Kidney epithelial cell (primary cell): Measurements from ENCODE around the gene TOR1A. TPM values are rescaled to one million over a fixed set of nuclear protein-coding genes. Genes with fewer than 3 reads are reported as not detected.

Source experiments
- DNase-seq: peaks from one replicate; pipeline ENCODE4 v3.0.0-alpha.2; 2010; ENCODE audit warnings: low read depth
- H3K27me3 ChIP-seq: 2 replicates; pipeline ENCODE4 v1.6.0; 2011; ENCODE audit warnings: low read length; ENCODE audit not compliant: control insufficient read depth, insufficient read depth
- H3K36me3 ChIP-seq: 2 replicates; pipeline ENCODE4 v1.5.1; 2011; ENCODE audit warnings: low read length; ENCODE audit not compliant: control insufficient read depth, insufficient read depth
- H3K4me3 ChIP-seq: 2 replicates; pipeline ENCODE4 v1.5.1; 2011; ENCODE audit warnings: low read depth, mild to moderate bottlenecking, control low read depth, low read length
- total RNA-seq: library from RNA; depleted of rRNA; stranded (reverse); fragments of >200 nt; gene quantifications from 2 replicates; pipeline ENCODE4 v1.2.3, GENCODE V29; 2015
- TF ChIP-seq, protein P1 (sequence below): IDR thresholded peaks from 2 replicates; pipeline ENCODE4 v1.5.1; 2011; ENCODE audit warnings: mild to moderate bottlenecking, moderate library complexity, low read length, control low read depth, inconsistent platforms; ENCODE audit not compliant: insufficient read depth, poor library complexity, severe bottlenecking

Gene TOR1A, protein sequence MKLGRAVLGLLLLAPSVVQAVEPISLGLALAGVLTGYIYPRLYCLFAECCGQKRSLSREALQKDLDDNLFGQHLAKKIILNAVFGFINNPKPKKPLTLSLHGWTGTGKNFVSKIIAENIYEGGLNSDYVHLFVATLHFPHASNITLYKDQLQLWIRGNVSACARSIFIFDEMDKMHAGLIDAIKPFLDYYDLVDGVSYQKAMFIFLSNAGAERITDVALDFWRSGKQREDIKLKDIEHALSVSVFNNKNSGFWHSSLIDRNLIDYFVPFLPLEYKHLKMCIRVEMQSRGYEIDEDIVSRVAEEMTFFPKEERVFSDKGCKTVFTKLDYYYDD
- total RNA-seq = 52.4 and 79.6 TPM in 2 replicates

DNA sequence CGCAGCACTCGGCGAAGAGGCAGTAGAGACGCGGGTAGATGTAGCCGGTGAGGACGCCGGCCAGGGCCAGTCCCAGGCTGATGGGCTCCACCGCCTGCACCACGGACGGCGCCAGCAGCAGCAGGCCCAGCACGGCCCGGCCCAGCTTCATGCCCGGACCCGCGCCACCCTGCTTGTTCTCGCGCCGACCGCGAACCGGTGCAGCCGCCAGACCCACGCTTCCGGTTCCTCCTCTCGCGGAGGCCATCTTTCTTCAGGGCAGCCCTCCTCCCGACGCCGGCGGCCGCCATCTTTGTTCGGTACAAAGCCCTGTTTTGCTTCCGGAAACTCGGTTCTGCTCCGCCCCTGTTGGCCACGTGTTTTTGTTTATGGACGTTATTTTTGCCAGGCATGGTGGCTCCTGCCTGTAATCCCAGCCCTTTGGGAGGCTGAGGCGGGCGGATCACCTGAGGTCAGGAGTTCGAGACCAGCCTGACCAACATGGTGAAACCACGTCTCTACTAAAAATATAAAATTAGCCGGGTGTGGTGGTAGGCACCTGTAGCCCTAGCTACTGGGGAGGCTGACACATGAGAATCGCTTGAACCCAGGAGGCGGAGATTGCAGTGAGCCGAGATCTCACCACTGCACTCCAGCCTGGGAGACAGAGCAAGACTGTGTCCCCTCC lies at the start of gene TOR1A:
Gene TOR1A, minus strand, starts transcription at position 202 of the 667 bp plus-strand sequence. Its CDS starts 51 bp downstream, at position 151.
- H3K4me3 ChIP-seq = peak within 1 kb of the TSS; percentile 97
- TF ChIP-seq, protein P1, sequence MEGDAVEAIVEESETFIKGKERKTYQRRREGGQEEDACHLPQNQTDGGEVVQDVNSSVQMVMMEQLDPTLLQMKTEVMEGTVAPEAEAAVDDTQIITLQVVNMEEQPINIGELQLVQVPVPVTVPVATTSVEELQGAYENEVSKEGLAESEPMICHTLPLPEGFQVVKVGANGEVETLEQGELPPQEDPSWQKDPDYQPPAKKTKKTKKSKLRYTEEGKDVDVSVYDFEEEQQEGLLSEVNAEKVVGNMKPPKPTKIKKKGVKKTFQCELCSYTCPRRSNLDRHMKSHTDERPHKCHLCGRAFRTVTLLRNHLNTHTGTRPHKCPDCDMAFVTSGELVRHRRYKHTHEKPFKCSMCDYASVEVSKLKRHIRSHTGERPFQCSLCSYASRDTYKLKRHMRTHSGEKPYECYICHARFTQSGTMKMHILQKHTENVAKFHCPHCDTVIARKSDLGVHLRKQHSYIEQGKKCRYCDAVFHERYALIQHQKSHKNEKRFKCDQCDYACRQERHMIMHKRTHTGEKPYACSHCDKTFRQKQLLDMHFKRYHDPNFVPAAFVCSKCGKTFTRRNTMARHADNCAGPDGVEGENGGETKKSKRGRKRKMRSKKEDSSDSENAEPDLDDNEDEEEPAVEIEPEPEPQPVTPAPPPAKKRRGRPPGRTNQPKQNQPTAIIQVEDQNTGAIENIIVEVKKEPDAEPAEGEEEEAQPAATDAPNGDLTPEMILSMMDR = no peak
- H3K27me3 ChIP-seq = no peaks in the 10 kb centered on the region
- H3K36me3 ChIP-seq = peaks cover 3% of the 10 kb centered on the region
- DNase-seq = peak; percentile 65

DNA sequence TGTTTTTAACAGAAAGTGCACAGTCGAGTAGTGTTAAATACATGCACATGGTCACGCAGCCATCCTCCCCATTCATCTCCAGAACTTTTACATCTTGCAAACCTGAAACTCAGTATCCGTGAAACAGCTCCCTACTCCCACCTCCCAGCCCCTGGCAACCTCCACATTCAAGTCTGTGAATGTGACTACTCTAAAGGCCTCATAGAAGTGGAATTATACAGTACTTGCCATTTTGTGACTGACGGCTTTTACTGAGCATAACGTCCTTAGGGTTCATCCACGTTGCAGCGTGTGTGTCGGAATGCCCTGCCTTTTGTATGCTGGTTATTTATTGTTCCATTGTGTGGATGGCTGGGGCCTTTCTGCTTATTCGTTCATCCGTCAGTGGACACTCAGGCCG lies 47.1 kb upstream of the TOR1A start:
- H3K4me3 ChIP-seq = no peak overlapping the region
- peaks cover 3% of the 10 kb centered on the region for H3K36me3 ChIP-seq
- DNase-seq = no peak
- H3K27me3 ChIP-seq = no peaks in the 10 kb centered on the region
- TF ChIP-seq, protein P1 = no peak

DNA sequence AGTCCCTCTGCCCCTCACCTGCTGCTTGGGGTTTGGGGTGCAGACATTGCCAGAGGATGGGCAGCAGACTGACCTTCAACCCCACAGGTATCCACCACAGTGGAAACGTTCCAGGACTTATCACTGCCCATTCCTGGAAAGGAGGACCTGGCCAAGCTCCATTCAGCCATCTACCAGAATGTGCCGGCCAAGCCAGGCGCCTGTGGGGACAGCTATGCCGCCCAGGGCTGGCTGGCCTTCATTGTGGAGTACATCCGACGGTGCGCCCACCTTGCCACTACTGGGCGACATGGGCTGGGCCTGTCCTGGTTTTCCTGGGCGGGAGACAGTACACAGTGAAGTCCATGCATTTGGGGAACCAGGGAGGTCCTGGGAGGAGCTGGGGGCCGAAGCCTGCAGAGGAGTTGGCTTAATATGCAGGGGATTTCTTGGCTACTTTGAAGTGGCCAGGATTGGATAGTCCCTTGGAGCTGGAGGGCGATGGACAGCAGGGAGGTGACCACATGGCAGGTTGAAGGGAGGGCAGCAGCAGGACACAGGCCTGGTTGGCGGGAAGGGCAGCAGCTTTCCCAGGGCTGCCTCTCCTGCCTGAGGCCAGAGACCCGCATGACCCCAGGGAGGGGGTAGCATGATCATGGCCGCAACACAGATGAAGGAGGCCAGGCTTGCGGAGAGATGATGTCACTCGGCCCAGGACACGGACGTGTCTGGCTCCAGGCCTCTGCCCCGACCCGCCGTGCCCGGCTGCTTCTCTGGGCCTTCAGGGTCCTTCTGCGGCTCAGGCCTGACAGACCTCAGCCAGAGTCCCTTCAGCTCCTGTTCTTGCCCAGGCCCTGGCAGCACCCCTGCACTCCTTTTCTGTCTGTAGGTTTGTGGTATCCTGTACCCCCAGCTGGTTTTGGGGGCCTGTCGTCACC lies 45.9 kb upstream of the TOR1A start:
- DNase-seq = no peak
- TF ChIP-seq, protein P1 = no peak
- no peaks in the 10 kb centered on the region for H3K27me3 ChIP-seq

DNA sequence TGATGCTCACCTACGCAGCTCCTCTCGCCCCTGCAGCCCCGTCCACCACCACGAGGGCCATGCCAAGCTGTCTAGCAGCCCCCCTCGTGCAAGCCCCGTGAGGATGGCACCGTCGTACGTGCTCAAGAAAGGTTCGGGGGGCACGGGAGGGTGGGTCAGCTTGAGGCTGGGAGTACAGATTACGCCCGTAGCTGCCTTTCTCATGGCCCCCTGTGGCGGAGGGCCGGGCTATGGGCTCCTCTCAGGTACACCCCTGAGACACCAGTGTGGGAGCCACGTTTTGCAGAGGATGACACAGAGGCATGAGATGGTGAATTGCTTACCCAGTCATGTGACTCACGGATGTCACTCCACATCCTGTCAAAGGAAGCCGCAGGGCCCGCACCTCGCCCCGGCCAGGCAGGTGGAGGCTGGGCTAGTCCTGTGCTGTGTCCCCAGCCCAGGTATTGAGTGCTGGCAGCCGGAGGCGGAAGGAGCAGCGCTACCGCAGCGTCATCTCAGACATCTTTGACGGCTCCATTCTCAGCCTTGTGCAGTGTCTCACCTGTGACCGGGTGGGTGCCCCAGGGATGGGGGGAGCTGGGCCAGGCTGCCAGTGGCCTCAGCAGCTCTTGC lies 45.0 kb upstream of the TOR1A start:
- no peak overlapping the region for H3K4me3 ChIP-seq
- H3K36me3 ChIP-seq = peaks cover 3% of the 10 kb centered on the region
- TF ChIP-seq, protein P1 = no peak
- no peaks in the 10 kb centered on the region for H3K27me3 ChIP-seq
- DNase-seq = no peak

More for the DNA sequence above, 45.9 kb upstream of the TOR1A start:
- H3K4me3 ChIP-seq = no peak overlapping the region
- H3K36me3 ChIP-seq = peaks cover 3% of the 10 kb centered on the region

DNA sequence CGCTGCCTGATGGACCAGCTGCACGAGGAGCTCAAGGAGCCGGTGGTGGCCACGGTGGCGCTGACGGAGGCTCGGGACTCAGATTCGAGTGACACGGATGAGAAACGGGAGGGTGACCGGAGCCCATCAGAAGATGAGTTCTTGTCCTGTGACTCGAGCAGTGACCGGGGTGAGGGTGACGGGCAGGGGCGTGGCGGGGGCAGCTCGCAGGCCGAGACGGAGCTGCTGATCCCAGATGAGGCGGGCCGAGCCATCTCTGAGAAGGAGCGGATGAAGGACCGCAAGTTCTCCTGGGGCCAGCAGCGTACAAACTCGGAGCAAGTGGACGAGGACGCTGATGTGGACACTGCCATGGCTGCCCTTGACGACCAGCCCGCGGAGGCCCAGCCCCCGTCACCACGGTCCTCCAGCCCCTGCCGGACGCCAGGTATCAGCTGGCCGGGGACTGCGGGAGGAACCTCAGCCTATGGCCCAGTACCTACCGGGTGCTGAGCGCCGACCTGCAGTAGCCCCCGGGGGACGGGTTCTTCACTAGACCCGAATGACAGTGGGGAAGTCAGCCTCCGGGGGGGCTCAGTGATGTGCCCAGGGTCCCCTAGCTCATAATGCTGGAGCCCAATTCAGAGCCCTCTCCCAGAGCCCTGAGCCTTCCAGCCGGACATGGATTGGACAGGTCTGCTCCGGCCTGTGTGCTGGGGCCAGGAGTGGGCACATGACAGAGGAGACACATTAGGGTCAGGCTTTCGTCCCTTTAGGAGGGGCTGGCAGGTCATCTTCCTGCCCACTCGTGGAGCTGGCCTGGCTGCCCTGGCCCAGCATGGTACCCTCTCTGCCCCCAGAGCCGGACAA lies 44.3 kb upstream of the TOR1A start:
- TF ChIP-seq, protein P1 = no peak

More for the DNA sequence above, 44.3 kb upstream of the TOR1A start:
- Histone ChIP-seq H3K27me3 (no peaks in the 10 kb centered on the region), H3K4me3 (no peak overlapping the region), H3K36me3 (peaks cover 3% of the 10 kb centered on the region)
- no peak for DNase-seq
